GM19351 (cell line): ENCODE data around the gene NCAM1.
A peak's percentile ranks its signal among the peaks of the same experiment; 100 is the strongest.

Experiments
- ATAC-seq: cut with Tn5 transposase; IDR thresholded peaks from one replicate; pipeline ENCODE4 v1.9.1; 2021; ENCODE audit warnings: mild to moderate bottlenecking, moderate library complexity; ENCODE audit not compliant: unreplicated experiment

Gene NCAM1

GRCh38 chr11:113162592-113162962 lies 201.4 kb downstream of the NCAM1 start:
- ATAC-seq = no peak

- ATAC-seq = no peak
Observed at GRCh38 chr11:113163291-113164030, 202.2 kb downstream of the NCAM1 start.

GRCh38 chr11:113166280-113166679 lies 205.1 kb downstream of the NCAM1 start:
- no peak for ATAC-seq

- ATAC-seq = no peak
Observed at GRCh38 chr11:113167599-113167998, 206.4 kb downstream of the NCAM1 start.

DNA sequence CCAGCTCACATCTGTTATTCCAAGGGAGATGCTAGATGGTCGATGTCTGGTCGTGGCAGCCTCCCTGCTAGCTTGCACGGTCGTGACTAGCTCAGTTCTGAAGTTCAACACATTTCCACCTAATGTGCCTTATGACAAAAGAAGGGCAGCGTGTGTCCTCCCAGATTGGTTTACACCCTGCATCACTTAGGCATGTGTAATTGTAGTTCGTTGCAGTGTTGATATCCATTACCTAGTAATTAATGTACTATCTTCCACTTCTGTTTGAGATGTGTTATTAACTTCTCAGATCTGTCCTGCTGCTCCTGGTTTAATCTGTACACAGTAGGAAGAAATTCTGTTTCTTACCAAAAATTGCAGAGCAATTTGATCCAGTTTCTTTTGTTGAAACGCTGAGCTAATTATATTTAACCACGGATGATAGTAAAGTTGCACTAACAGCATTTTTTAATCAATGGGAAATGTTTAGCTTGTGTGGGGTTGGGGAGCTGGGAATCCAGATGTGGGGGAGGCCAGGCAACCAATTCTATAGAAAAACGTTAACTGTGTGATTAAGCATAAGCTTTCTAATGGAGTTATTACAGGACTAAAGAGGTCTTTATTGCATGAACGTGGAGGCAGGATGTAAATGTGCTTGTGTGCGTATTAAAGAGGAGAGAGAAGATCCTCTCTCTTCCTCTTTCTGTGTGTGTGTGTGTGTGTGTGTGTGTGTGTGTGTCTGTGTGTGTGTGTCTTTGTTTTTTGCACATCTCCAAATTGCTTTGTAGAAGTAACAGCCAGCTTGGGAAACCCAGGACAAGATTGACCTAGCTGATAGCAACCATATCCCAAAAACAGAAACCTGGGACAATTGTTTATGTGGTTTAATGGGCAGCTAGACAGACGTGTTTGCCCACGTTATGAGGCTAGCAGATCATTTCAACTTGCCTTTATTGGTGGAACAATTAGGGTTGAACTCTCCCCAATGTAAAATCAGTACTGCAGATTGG lies 207.4 kb downstream of the NCAM1 start:
- ATAC-seq = no peak

DNA sequence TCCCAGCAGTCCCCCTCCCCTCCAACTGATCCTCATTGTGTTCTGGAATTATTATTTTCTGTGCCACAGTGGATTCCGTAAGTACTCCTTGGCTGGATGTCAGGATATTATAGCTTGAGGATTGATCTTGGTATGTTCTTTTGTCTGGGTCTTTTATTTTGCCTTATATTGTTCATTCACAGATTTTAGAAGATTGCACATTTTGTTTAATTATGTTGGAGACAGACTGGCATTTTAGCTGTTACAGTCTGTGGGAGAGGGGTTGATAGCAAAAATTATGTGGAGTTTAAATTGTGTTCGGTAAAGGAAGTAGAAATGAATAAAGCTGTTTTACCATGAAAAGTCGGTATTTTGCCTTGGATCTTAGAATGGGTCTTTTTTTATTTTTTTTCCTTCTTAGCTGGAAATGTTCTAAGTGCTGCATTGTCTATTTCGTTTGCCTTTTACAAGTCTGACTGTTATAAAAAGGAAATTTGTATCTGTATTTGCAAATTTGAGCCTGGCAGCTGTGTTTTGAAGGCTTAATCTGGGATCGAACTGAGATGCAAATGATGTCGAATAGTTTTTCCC lies 211.2 kb downstream of the NCAM1 start:
- no peak for ATAC-seq

DNA sequence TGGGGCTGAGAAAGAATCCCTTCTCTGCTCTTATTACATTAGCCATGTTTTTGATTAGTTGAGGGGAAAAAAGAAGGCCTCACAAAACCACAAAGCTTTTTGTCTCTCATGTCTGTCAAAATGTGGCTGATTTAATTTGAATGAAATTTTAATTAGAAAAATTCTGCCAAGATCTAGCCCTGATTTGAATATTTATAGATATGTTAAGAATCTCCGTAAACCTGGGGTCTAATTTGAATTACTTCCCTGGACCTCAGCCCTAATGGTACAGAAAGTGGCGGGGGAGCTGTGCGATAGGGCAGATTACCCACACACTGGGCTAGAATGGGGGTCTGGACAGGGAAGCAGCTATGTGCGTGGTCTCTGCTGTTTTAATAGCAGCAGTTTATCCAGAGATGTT lies 211.9 kb downstream of the NCAM1 start:
- no peak for ATAC-seq

- no peak for ATAC-seq
Observed at GRCh38 chr11:113174882-113175281, 213.7 kb downstream of the NCAM1 start.

DNA sequence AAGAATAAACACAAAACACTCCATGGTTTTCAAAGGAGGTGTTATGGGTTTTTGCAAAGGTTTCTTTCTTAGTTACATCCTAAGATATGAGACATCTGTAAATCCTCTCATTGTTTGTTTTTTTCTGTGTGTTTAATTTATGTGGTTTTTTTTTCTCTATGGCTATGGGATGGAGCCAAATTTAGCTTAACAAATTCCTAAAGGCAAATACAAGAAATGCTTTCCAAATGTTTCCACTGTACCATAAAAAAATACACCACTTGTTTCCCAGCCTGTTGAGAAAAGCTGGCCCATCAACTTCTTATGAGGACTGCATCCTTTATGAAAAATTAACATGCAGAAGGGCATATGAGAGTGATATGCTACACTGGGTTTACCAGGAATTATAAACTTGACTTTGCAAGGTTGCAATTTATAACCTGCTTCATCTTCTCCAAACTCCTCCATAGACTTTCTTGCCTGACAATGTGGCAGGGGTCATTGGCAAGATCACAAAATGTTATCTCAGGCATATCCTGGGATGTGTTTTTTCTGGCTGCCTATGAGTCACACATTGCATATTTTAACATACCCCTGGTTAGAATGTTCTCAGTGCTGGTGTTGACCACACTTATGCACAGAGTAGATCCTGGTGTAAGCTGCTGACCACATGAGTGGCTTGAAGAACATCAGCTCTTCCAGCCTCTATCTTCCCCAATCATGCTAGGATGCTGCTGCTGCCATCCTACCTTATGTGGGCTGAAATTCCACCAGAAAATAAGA lies 215.6 kb downstream of the NCAM1 start:
- no peak for ATAC-seq

DNA sequence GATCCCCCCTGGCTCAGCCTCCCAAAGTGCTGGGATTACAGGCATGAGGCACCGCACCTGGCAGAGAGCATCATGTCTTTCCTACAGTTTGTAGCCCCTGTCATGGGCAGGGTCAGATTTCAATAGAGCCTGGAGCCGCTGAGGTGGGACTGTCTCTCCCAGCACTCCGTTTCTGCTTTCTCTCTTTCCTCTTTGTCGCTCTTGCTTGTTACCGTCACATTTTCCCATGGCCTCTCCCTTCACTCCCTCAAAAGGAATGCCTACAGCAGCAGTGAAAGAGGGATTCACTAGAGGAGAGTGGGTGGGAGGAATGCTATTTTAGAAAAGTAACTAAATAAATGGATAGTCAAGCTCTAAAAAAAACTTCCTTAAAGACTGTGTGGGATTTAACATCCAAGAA lies 216.5 kb downstream of the NCAM1 start:
- ATAC-seq = no peak

- no peak for ATAC-seq
Observed at GRCh38 chr11:113178381-113179070, 217.3 kb downstream of the NCAM1 start.

DNA sequence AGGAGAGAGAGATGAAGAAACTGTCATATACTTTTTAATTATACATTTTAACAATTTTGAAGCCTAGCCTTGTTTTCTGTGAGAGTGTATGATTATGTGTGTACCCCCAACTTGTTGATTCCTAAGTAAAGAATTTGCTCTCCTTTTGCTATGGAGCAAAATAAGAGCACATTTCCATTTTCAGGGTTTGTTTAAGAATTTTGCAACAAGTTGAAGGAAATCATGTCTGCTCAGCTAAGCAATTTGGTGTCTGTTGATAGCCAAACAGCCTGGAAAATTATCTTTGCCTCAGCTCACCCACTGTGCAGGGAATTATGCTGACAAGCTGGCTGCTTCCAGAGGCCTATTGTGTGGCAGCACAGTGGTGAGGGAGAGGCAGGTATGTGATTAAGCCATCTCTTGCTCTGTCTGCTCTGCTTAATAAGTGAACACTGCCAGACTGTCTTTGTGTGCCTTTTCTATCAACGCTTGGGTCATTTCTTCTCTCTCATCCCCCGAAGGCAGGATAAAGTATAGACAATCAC lies 218.0 kb downstream of the NCAM1 start:
- ATAC-seq = no peak

DNA sequence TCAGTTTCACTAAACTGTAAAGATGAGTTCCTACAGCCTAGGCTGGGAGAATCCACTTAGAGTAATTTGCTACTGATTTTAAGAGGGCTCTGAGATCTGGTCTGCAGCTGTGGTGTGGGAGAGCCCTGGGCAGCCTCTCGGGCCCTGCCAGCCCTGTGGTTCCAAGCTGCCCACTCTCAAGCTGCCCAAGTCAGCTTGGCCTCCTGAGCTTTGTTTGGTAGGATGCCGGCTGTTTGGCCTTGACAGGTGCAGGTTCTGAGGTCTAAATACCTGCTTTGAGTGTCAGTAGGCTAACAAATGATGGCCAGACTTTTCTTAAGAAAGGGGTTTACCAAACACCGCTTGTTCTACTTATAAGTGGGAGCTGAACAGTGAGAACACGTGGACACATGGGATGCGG lies 219.9 kb downstream of the NCAM1 start:
- ATAC-seq = no peak

- no peak for ATAC-seq
Observed at GRCh38 chr11:113182288-113182687, 221.1 kb downstream of the NCAM1 start.

GRCh38 chr11:113184498-113184897 lies 223.3 kb downstream of the NCAM1 start:
- no peak for ATAC-seq

DNA sequence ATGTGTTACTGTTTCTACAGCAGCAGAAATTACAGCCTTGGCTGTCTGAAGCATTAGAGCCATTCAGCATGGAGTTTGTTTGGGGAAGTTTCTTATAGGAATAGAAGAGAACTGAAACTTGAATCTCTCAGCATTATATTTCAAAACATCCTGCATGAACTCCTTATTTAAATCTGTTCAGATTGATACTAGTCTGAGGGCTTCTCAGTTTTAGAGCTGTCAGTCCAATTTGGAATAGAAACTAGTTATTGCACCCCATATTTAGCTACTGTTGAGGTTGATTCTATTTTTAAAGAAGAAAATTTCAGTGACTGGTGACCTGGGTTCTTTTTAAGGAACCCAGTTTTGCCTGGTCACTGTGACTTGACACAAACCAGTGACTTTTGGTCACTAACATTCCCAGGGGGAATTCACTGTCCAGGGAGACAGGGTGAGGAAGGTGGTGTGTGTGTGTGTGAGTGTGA lies 227.2 kb downstream of the NCAM1 start:
- peak; percentile 80 for ATAC-seq

DNA sequence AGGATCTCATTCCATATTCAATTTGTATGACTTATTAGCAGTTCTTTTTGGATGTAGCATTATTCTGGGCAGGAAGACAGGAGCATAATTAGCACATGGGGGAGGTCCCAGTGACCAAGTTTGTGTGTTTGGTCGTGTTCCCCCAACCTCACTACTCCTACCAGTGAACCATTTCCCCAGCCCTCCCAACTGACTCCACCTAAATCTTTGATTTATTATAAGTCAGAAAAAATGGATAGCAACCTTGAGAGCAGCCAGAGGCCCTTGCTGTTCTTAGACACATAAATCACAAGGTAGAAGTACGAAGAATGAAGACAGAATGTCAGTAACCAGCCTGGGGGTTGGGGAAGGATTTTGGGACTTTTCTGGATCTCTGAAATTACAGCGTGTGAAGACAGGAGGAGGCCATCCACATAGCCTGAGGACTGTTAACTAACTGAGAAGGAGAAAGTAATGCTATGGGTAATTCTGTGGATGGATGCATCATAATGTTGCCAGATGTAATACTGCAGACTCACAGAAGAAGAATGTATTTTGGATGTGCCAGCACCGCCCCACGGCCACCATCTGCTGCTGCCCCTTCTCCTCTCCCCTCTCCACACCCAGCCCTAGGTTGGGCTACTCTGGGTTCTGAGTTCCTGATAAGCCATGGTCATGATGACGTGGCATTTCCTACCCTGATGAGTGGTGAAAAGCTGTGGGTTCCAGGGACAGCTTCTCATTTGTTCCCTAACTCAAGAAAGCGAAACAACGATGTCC lies 228.9 kb downstream of the NCAM1 start:
- no peak for ATAC-seq

- no peak for ATAC-seq
Observed at GRCh38 chr11:113192121-113192925, 231.1 kb downstream of the NCAM1 start.
